Measurements from ENCODE around the gene DENND1A. TPM values are rescaled to one million over a fixed set of nuclear protein-coding genes. Genes with fewer than 3 reads are reported as not detected.

Gene DENND1A
- polyA plus RNA-seq, 2 of the 4 experiments (the other 2 are of a cell fraction): 15.1 to 21.9 TPM

DNA sequence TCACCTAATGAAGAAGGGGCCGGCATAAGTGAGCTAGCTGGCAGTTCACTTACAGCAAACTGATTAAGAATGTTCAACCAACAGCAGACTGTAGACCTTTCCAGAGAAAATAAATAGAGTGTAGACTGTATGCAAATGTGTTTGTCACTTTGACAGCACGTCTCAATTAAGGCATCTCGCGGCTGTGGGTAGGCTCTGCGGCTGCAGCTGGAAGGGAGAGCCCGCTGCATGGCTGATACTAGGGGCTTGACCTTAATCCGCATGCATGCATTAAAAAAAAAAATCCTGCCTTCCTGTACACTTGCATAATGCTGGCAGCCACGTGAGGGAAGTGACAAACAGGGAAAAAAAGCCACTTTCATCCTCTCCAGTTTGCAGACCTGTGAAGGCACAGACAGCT lies 491.6 kb downstream of the DENND1A start:
- no peak for FAIRE-seq
- no peak for ATAC-seq
- DNase-seq (ENCODE audit: low read depth in 1 of 2, low spot score in 1 of 2): no peak
- H3K4me2 ChIP-seq: no peak overlapping the region
- no peaks in the 10 kb centered on the region for H3K4me1 ChIP-seq
- no peak overlapping the region for H3K27ac ChIP-seq
- ChIA-PET CTCF (interaction anchor here (0.7 kb wide), 1 partner anchor 52 kb away, joined by 4 read pairs; no protein-coding TSS in a partner anchor), POLR2A (no interaction called here)
- WGBS (ENCODE audit: missing lambda C conversion rate): 89% methylated on average over 8 of the region's 8 CpGs
- TF ChIP-seq KDM1A (IDR thresholded peaks at IDR 0.05; ENCODE audit: low read depth) (no peak), GATA3 (IDR thresholded peaks at IDR 0.05; ENCODE audit: borderline replicate concordance) (no peak), SREBF2 (IDR thresholded peaks at IDR 0.05) (no peak), POLR2A (IDR thresholded peaks at IDR 0.05; ENCODE audit: low read length) (no peak), MYC (IDR thresholded peaks at IDR 0.05; ENCODE audit: borderline replicate concordance, low read length) (no peak), CTCF (IDR thresholded peaks at IDR 0.05) (no peak), EP300 (IDR thresholded peaks at IDR 0.05) (no peak), HDAC2 (IDR thresholded peaks at IDR 0.05) (no peak), EHF (CRISPR knock-in tag; IDR thresholded peaks at IDR 0.05) (no peak), JUN (IDR thresholded peaks at IDR 0.05) (no peak), HEYL (CRISPR knock-in tag; IDR thresholded peaks at IDR 0.05) (no peak), MAX (IDR thresholded peaks at IDR 0.05) (no peak), E2F6 (IDR thresholded peaks at IDR 0.05; ENCODE audit: borderline replicate concordance, low read depth) (no peak), HES2 (IDR thresholded peaks at IDR 0.05) (no peak), NPAS2 (CRISPR knock-in tag; IDR thresholded peaks at IDR 0.05; ENCODE audit: borderline replicate concordance) (no peak)
- TF ChIP-seq, protein P1, sequence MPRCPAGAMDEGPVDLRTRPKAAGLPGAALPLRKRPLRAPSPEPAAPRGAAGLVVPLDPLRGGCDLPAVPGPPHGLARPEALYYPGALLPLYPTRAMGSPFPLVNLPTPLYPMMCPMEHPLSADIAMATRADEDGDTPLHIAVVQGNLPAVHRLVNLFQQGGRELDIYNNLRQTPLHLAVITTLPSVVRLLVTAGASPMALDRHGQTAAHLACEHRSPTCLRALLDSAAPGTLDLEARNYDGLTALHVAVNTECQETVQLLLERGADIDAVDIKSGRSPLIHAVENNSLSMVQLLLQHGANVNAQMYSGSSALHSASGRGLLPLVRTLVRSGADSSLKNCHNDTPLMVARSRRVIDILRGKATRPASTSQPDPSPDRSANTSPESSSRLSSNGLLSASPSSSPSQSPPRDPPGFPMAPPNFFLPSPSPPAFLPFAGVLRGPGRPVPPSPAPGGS (IDR thresholded peaks at IDR 0.05): no peak
- TF ChIP-seq, protein P2, sequence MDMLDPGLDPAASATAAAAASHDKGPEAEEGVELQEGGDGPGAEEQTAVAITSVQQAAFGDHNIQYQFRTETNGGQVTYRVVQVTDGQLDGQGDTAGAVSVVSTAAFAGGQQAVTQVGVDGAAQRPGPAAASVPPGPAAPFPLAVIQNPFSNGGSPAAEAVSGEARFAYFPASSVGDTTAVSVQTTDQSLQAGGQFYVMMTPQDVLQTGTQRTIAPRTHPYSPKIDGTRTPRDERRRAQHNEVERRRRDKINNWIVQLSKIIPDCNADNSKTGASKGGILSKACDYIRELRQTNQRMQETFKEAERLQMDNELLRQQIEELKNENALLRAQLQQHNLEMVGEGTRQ (IDR thresholded peaks at IDR 0.05): no peak
- no peak overlapping the region for H3K4me3 ChIP-seq
- no peaks in the 10 kb centered on the region for H3K9me3 ChIP-seq

DNA sequence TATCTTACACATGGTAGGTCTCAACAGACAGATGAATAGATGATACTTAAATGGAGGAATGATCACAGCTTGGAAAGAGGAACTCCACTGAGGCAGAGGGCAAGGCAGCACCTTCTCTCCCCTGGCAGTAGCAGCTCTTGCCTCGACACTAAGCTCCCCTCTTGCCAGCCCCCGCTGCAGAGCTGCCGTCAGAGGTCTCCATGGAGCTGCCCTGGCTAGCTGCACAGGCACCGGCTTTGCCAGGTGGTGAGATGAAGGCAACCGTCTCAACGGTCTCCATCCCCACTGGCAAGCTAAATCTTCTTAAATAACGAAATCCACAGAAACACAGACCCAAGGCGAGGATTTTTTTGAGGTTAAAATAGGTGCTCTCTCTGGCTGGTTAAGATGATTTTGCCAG lies 492.7 kb downstream of the DENND1A start:
- FAIRE-seq: no peak
- TF ChIP-seq RAD21 (conservative IDR thresholded peaks at IDR 0.05 in 1 of 2, IDR thresholded peaks at IDR 0.05 in 1 of 2): no peak
- TF ChIP-seq SREBF2 (IDR thresholded peaks at IDR 0.05): no peak
- TF ChIP-seq NFE2L2 (conservative IDR thresholded peaks at IDR 0.05; ENCODE audit: low read length): no peak
- no peak for TF ChIP-seq CBX2 (IDR thresholded peaks at IDR 0.05; ENCODE audit: borderline replicate concordance, low read depth)
- TF ChIP-seq, protein P2 (IDR thresholded peaks at IDR 0.05): no peak
- TF ChIP-seq EHF (CRISPR knock-in tag; IDR thresholded peaks at IDR 0.05): no peak
- TF ChIP-seq, protein P1 (IDR thresholded peaks at IDR 0.05): no peak
- no peak for TF ChIP-seq RFX5 (IDR thresholded peaks at IDR 0.05)
- TF ChIP-seq REST (IDR thresholded peaks at IDR 0.05): no peak
- no peak for TF ChIP-seq JUN (IDR thresholded peaks at IDR 0.05)
- no peak for TF ChIP-seq ZNF302 (CRISPR knock-in tag; IDR thresholded peaks at IDR 0.05)
- WGBS (ENCODE audit: missing lambda C conversion rate): 84% methylated on average over 8 of the region's 8 CpGs
- no peak overlapping the region for H3K4me2 ChIP-seq
- ChIA-PET CTCF (interaction anchor here (0.6 to 1.1 kb wide), 2 partner anchors 356 to 689 kb away, joined by 3 to 4 read pairs; no protein-coding TSS in a partner anchor), POLR2A (no interaction called here)
- no peak overlapping the region for H3K27ac ChIP-seq
- no peak for ATAC-seq
- no peak for DNase-seq (ENCODE audit: low read depth in 1 of 2, low spot score in 1 of 2)
- H3K4me3 ChIP-seq: no peak overlapping the region
- no peaks in the 10 kb centered on the region for H3K9me3 ChIP-seq
- no peaks in the 10 kb centered on the region for H3K4me1 ChIP-seq
